Vagina (tissue), 2 donors: ENCODE results near the gene KRT38. TPM values are rescaled to one million over a fixed set of nuclear protein-coding genes. Genes with fewer than 3 reads are reported as not detected.

Experiments used
- DNase-seq, 2 donors: peaks; one replicate each; pipeline ENCODE4 v3.0.0-alpha.2; 2017; ENCODE audit errors: extremely low spot score in 2 of 2
- H3K27ac ChIP-seq: fragments of 200-600 bp; sonication (generic); one replicate; pipeline ENCODE4 v1.5.1; 2019
- H3K27me3 ChIP-seq: fragments of 200-600 bp; sonication (generic); one replicate; pipeline ENCODE4 v1.5.1; 2019
- H3K36me3 ChIP-seq, 2 donors: fragments of 200-600 bp; sonication (generic); one replicate each; pipeline ENCODE4 v1.5.1; 2017 to 2019
- H3K4me1 ChIP-seq: fragments of 200-600 bp; sonication (generic); one replicate; pipeline ENCODE4 v1.5.1; 2019
- H3K4me3 ChIP-seq, 2 donors: fragments of 200-600 bp; sonication (generic); 1 replicate in 1 of 2; 2 replicates in 1 of 2; pipeline ENCODE4 v1.5.1; 2016 to 2019
- H3K9me3 ChIP-seq: fragments of 200-600 bp; sonication (generic); one replicate; pipeline ENCODE4 v1.5.1; 2019
- CTCF ChIP-seq, 3 experiments: fragments of 450-650 bp in 2 of 3; fragments of 200-600 bp in 1 of 3; sonication (generic) in 1 of 3; IDR thresholded peaks; one replicate each; pipeline ENCODE4 v1.5.1; 2017 to 2019; ENCODE audit warnings: antibody characterized with exemption in 3 of 3, mild to moderate bottlenecking in 2 of 3, moderate library complexity in 2 of 3
- POLR2A ChIP-seq, 2 donors: fragments of 450-650 bp; IDR thresholded peaks; one replicate each; pipeline ENCODE4 v1.6.1; 2017; ENCODE audit warnings: antibody characterized with exemption in 2 of 2, mild to moderate bottlenecking in 2 of 2, moderate library complexity in 2 of 2
- POLR2AphosphoS5 ChIP-seq, 2 donors: sonication (generic); formaldehyde crosslinking; IDR thresholded peaks; one replicate each; pipeline ENCODE4 v1.9.0; 2017; ENCODE audit warnings: antibody characterized with exemption in 2 of 2, mild to moderate bottlenecking in 2 of 2, low read depth in 1 of 2; ENCODE audit not compliant: insufficient read depth in 1 of 2
- intact Hi-C: fragments of 100-400 bp; cut with DNase I; formaldehyde crosslinking; loops from one replicate; pipeline ENCODE4 v1.15.1; 2023
- total RNA-seq: library from RNA; depleted of rRNA; stranded (reverse); fragments of >200 nt; gene quantifications from one replicate; pipeline ENCODE4 v1.2.3, GENCODE V29; 2016

KRT38 gene
- total RNA-seq, 1 donor from 2014 or later = not detected

- intact Hi-C loops = no loop called here
- H3K36me3 ChIP-seq = no peaks in the 10 kb centered on the region
- H3K27me3 ChIP-seq = no peaks in the 10 kb centered on the region
- H3K9me3 ChIP-seq = no peaks in the 10 kb centered on the region
- H3K27ac ChIP-seq = no peak overlapping the region
- peaks cover 36% of the 10 kb centered on the region for H3K4me1 ChIP-seq
- no peak for DNase-seq
- no peak overlapping the region for H3K4me3 ChIP-seq
- TF ChIP-seq POLR2AphosphoS5 (IDR thresholded peaks at IDR 0.05; ENCODE audit: insufficient read depth in 1 of 2, low read depth in 1 of 2) (no peak), POLR2A (IDR thresholded peaks at IDR 0.05) (no peak), CTCF (IDR thresholded peaks at IDR 0.05) (no peak)
These were observed 23.0 kb upstream of the KRT38 start for GRCh38 chr17:41463746-41464145.

- Histone ChIP-seq H3K4me1 (peaks cover 41% of the 10 kb centered on the region), H3K36me3 (no peaks in the 10 kb centered on the region), H3K27me3 (no peaks in the 10 kb centered on the region), H3K27ac (no peak overlapping the region), H3K9me3 (no peaks in the 10 kb centered on the region), H3K4me3 (no peak overlapping the region)
- no peak for DNase-seq
- TF ChIP-seq POLR2AphosphoS5 (IDR thresholded peaks at IDR 0.05; ENCODE audit: insufficient read depth in 1 of 2, low read depth in 1 of 2) (no peak), POLR2A (IDR thresholded peaks at IDR 0.05) (no peak), CTCF (IDR thresholded peaks at IDR 0.05) (no peak)
- intact Hi-C loops = no loop called here
These were observed 21.9 kb upstream of the KRT38 start for GRCh38 chr17:41462705-41463104.

GRCh38 chr17:41457676-41458075 lies 16.9 kb upstream of the KRT38 start:
- no peak for DNase-seq
- intact Hi-C loops = no loop called here
- Histone ChIP-seq H3K36me3 (no peaks in the 10 kb centered on the region), H3K4me1 (peaks cover 36% of the 10 kb centered on the region), H3K4me3 (no peak overlapping the region), H3K9me3 (no peaks in the 10 kb centered on the region), H3K27ac (no peak overlapping the region), H3K27me3 (no peaks in the 10 kb centered on the region)
- TF ChIP-seq POLR2A (IDR thresholded peaks at IDR 0.05) = no peak
- TF ChIP-seq POLR2AphosphoS5 (IDR thresholded peaks at IDR 0.05; ENCODE audit: insufficient read depth in 1 of 2, low read depth in 1 of 2) = peak in 1 of 2 donors; percentile 41

GRCh38 chr17:41456204-41456603 lies 15.4 kb upstream of the KRT38 start:
- intact Hi-C loops = no loop called here
- Histone ChIP-seq H3K36me3 (no peaks in the 10 kb centered on the region), H3K4me1 (peaks cover 36% of the 10 kb centered on the region), H3K27me3 (no peaks in the 10 kb centered on the region), H3K4me3 (no peak overlapping the region), H3K27ac (no peak overlapping the region), H3K9me3 (no peaks in the 10 kb centered on the region)
- TF ChIP-seq POLR2AphosphoS5 (IDR thresholded peaks at IDR 0.05; ENCODE audit: insufficient read depth in 1 of 2, low read depth in 1 of 2) (no peak), CTCF (IDR thresholded peaks at IDR 0.05) (no peak), POLR2A (IDR thresholded peaks at IDR 0.05) (no peak)
- no peak for DNase-seq

- Histone ChIP-seq H3K4me1 (peaks cover 36% of the 10 kb centered on the region), H3K27me3 (no peaks in the 10 kb centered on the region), H3K9me3 (no peaks in the 10 kb centered on the region), H3K27ac (no peak overlapping the region), H3K4me3 (no peak overlapping the region), H3K36me3 (no peaks in the 10 kb centered on the region)
- intact Hi-C loops = no loop called here
- TF ChIP-seq CTCF (IDR thresholded peaks at IDR 0.05) (no peak), POLR2AphosphoS5 (IDR thresholded peaks at IDR 0.05; ENCODE audit: insufficient read depth in 1 of 2, low read depth in 1 of 2) (no peak), POLR2A (IDR thresholded peaks at IDR 0.05) (no peak)
- no peak for DNase-seq
These were observed 14.5 kb upstream of the KRT38 start for GRCh38 chr17:41455236-41455635.
